HCT116 (cell line): ENCODE results near the gene CCM2. TPM values are rescaled to one million over a fixed set of nuclear protein-coding genes. Genes with fewer than 3 reads are reported as not detected.

Experiments
- ATAC-seq: fragments of 200-7000 bp; cut with Tn5 transposase; 2 replicates; pipeline ENCODE4 v1.9.1; 2020; ENCODE audit warnings: mild to moderate bottlenecking, moderate library complexity
- BruUV-seq: library from RNA; stranded (reverse); fragments of 400-500 nt; replicated peaks from 2 replicates; lab custom pipeline; 2021; lab: Mats Ljungman, UMichigan
- CTCF ChIA-PET: fragments of 300-600 bp; sonication (Branson Sonifier 250); formaldehyde crosslinking; loops from one replicate; lab custom pipeline; 2021; ENCODE audit warnings: antibody characterized with exemption; lab: Charles Lee
- POLR2A ChIA-PET: fragments of 300-600, 350-600 bp; sonication (Branson Sonifier 250); formaldehyde crosslinking; loops from one replicate; lab custom pipeline; 2021; ENCODE audit warnings: antibody characterized with exemption; lab: Charles Lee
- RAD21 ChIA-PET, 2 experiments: fragments of 300-600 bp; sonication (Branson Sonifier 250); formaldehyde crosslinking; loops; one replicate each; lab custom pipeline; 2023; ENCODE audit warnings: low total read pairs in 2 of 2; ENCODE audit not compliant: uncharacterized antibody in 2 of 2, unreplicated experiment in 2 of 2, low non-redundant PET in 1 of 2; lab: Charles Lee
- DNase-seq: peaks from one replicate; pipeline ENCODE4 v3.0.0-alpha.2; 2010; ENCODE audit warnings: low read depth, low spot score
- H2AFZ ChIP-seq: fragments of 200-600 bp; shearing (Covaris generic), sonication (generic); 2 replicates; pipeline ENCODE4 v1.6.1; 2017; ENCODE audit warnings: low read depth, mixed run types, mixed read lengths, antibody characterized with exemption, low read length; ENCODE audit not compliant: poor library complexity, severe bottlenecking
- H3K27ac ChIP-seq: 2 replicates; pipeline ENCODE4 v1.5.1; 2012; ENCODE audit warnings: low read depth, low read length
- H3K27me3 ChIP-seq: fragments of 200-600 bp; sonication (generic); 2 replicates; pipeline ENCODE4 v1.6.1; 2016; ENCODE audit warnings: mixed run types, low read length, mixed read lengths; ENCODE audit not compliant: insufficient read depth
- H3K36me3 ChIP-seq, 2 experiments: fragments of 200-500 bp in 1 of 2; fragments of 200-600 bp in 1 of 2; sonication (Bioruptor generic) in 1 of 2; sonication (generic) in 1 of 2; 2 replicates each; pipeline versions ENCODE4 v1.5.1 to v1.6.1; 2014 to 2016; ENCODE audit warnings: low read length in 2 of 2, inconsistent platforms in 1 of 2, mixed read lengths in 1 of 2, mixed run types in 1 of 2; ENCODE audit not compliant: insufficient read depth in 2 of 2, control insufficient read depth in 1 of 2
- H3K4me1 ChIP-seq, 2 experiments: fragments of 200-600 bp in 1 of 2; sonication (generic) in 1 of 2; 2 replicates each; pipeline versions ENCODE4 v1.5.1 to v1.6.1; 2012 to 2017; ENCODE audit warnings: low read length in 2 of 2, inconsistent platforms in 1 of 2, mild to moderate bottlenecking in 1 of 2, mixed read lengths in 1 of 2, mixed run types in 1 of 2, moderate library complexity in 1 of 2; ENCODE audit not compliant: insufficient read depth in 2 of 2, control insufficient read depth in 1 of 2
- H3K4me2 ChIP-seq: fragments of 200-600 bp; sonication (generic); 2 replicates; pipeline ENCODE4 v1.6.1; 2017; ENCODE audit warnings: mixed run types, low read length, mixed read lengths
- H3K4me3 ChIP-seq, 2 experiments: fragments of 200-600 bp in 1 of 2; sonication (generic) in 1 of 2; replicated peaks in 1 of 2; 2 replicates each; pipeline ENCODE4 v1.5.1; 2011 to 2016; ENCODE audit warnings: low read length in 2 of 2, control low read depth in 1 of 2, low read depth in 1 of 2, mild to moderate bottlenecking in 1 of 2, mixed read lengths in 1 of 2, mixed run types in 1 of 2
- H3K79me2 ChIP-seq: fragments of 200-600 bp; sonication (generic); 2 replicates; pipeline ENCODE4 v1.6.1; 2017; ENCODE audit warnings: mild to moderate bottlenecking, mixed run types, low read length, moderate library complexity, mixed read lengths; ENCODE audit not compliant: insufficient read depth
- H3K9ac ChIP-seq: fragments of 200-600 bp; sonication (generic); 2 replicates; pipeline ENCODE4 v1.6.1; 2016; ENCODE audit warnings: low read length, mixed read lengths
- H3K9me2 ChIP-seq: fragments of 200-600 bp; sonication (generic), shearing (Covaris generic); 2 replicates; pipeline ENCODE4 v1.6.1; 2017; ENCODE audit warnings: mixed run types, mild to moderate bottlenecking, moderate library complexity; ENCODE audit not compliant: insufficient read depth
- H3K9me3 ChIP-seq, 2 experiments: fragments of 200-500 bp in 1 of 2; fragments of 200-600 bp in 1 of 2; sonication (Bioruptor generic) in 1 of 2; sonication (generic) in 1 of 2; 2 replicates each; pipeline ENCODE4 v1.6.1; 2014 to 2017; ENCODE audit warnings: low read length in 2 of 2, mixed read lengths in 2 of 2, inconsistent platforms in 1 of 2, low read depth in 1 of 2, mild to moderate bottlenecking in 1 of 2, mixed run types in 1 of 2, moderate library complexity in 1 of 2; ENCODE audit not compliant: control insufficient read depth in 1 of 2, insufficient read depth in 1 of 2
- H4K20me1 ChIP-seq: fragments of 200-600 bp; sonication (generic), shearing (Covaris generic); 2 replicates; pipeline ENCODE4 v1.6.1; 2017; ENCODE audit warnings: mixed run types, mild to moderate bottlenecking, moderate library complexity; ENCODE audit not compliant: insufficient read depth
- CBX3 ChIP-seq: IDR thresholded peaks from 2 replicates; pipeline ENCODE4 v1.6.1; 2012; ENCODE audit warnings: low read depth
- CTCF ChIP-seq, 3 experiments: fragments of 200-600 bp in 1 of 3; sonication (generic) in 1 of 3; IDR thresholded peaks in 2 of 3; conservative IDR thresholded peaks in 1 of 3; 2 replicates each; pipeline ENCODE4 v1.5.1; 2012 to 2017; ENCODE audit warnings: low read depth in 2 of 3, low read length in 2 of 3, antibody characterized with exemption in 1 of 3, borderline replicate concordance in 1 of 3, control low read depth in 1 of 3, mild to moderate bottlenecking in 1 of 3, mixed read lengths in 1 of 3, mixed run types in 1 of 3, moderate library complexity in 1 of 3; ENCODE audit not compliant: insufficient read depth in 1 of 3
- EGR1 ChIP-seq: IDR thresholded peaks from 2 replicates; pipeline ENCODE4 v1.6.1; 2012; ENCODE audit warnings: low read depth
- ELF1 ChIP-seq: IDR thresholded peaks from 2 replicates; pipeline ENCODE4 v1.6.1; 2012; ENCODE audit warnings: low read depth, borderline replicate concordance
- EZH2 ChIP-seq: fragments of 200-600 bp; sonication (generic); IDR thresholded peaks from 2 replicates; pipeline ENCODE4 v1.6.1; 2017; ENCODE audit warnings: antibody characterized with exemption, mixed run types
- EZH2phosphoT487 ChIP-seq: fragments of 200-600 bp; IDR thresholded peaks from 2 replicates; pipeline ENCODE4 v1.6.1; 2018; ENCODE audit warnings: antibody characterized with exemption, borderline replicate concordance
- FOSL1 ChIP-seq: IDR thresholded peaks from 2 replicates; pipeline ENCODE4 v1.6.1; 2012; ENCODE audit warnings: low read depth
- MAX ChIP-seq: IDR thresholded peaks from 2 replicates; pipeline ENCODE4 v1.6.1; 2012
- POLR2AphosphoS5 ChIP-seq: IDR thresholded peaks from 2 replicates; pipeline ENCODE4 v1.6.1; 2011; ENCODE audit warnings: mild to moderate bottlenecking, low read depth, low read length, moderate library complexity
- REST ChIP-seq: IDR thresholded peaks from 2 replicates; pipeline ENCODE4 v1.6.1; 2012; ENCODE audit warnings: low read depth
- SIN3A ChIP-seq: IDR thresholded peaks from 2 replicates; pipeline ENCODE4 v1.6.1; 2012; ENCODE audit warnings: low read depth
- TCF7L2 ChIP-seq: IDR thresholded peaks from 2 replicates; pipeline ENCODE4 v1.7.0; 2011; ENCODE audit warnings: borderline replicate concordance, inconsistent platforms; ENCODE audit not compliant: insufficient read depth, insufficient read length; ENCODE audit errors: extremely low read depth
- YY1 ChIP-seq: IDR thresholded peaks from 2 replicates; pipeline ENCODE4 v1.6.1; 2011; ENCODE audit warnings: low read length, low read depth, moderate library complexity, mild to moderate bottlenecking; ENCODE audit not compliant: insufficient replicate concordance; ENCODE audit errors: extremely low read depth
- ZFX ChIP-seq: fragments of 450-650 bp; IDR thresholded peaks from 2 replicates; pipeline ENCODE4 v1.6.1; 2017
- ZNF274 ChIP-seq: fragments of 200-500 bp; sonication (Bioruptor generic); IDR thresholded peaks from 2 replicates; pipeline ENCODE4 v1.6.1; 2014; ENCODE audit warnings: mild to moderate bottlenecking, low read depth, low read length, inconsistent platforms
- intact Hi-C: fragments of 100-400 bp; cut with micrococcal nuclease; formaldehyde crosslinking; loops from 2 replicates; pipeline ENCODE4 v1.10.0; 2022
- total RNA-seq: library from RNA; stranded (reverse); gene quantifications from one replicate; pipeline ENCODE4 v1.2.1, GENCODE V29; 2021; ENCODE audit not compliant: unreplicated experiment

CCM2 gene
- total RNA-seq, 1 experiment from 2014 or later, result 34.4 TPM

GRCh38 chr7:45026984-45027773 is 27.2 kb downstream of the CCM2 start:
- no TSS peak for BruUV-seq
- no peaks in the 10 kb centered on the region for H3K9me2 ChIP-seq
- TF ChIP-seq EGR1 (no peak), FOSL1 (no peak), SIN3A (no peak), TCF7L2 (no peak), ZFX (no peak), ZNF274 (no peak), CTCF (IDR thresholded peaks at IDR 0.05 in 2 of 3, conservative IDR thresholded peaks at IDR 0.05 in 1 of 3; ENCODE audit: borderline replicate concordance in 1 of 3, insufficient read depth in 1 of 3, low read depth in 2 of 3, low read length in 2 of 3) (no peak), ELF1 (no peak), YY1 (no peak), POLR2AphosphoS5 (no peak), REST (no peak), EZH2phosphoT487 (no peak), MAX (no peak), CBX3 (no peak), EZH2 (no peak)
- ChIA-PET POLR2A (interaction anchor here (0.6 kb wide), 1 partner anchor 208 kb away, joined by 3 read pairs; no protein-coding TSS in a partner anchor), CTCF (no interaction called here), RAD21 (no interaction called here)
- ATAC-seq (no peak), DNase-seq (no peak)
- H3K4me1 ChIP-seq, result no peaks in the 10 kb centered on the region
- H3K27ac ChIP-seq, result no peak overlapping the region
- 0 out of 4 replicates have a peak, but pooled peaks cover 0 to 3% of the 10 kb centered on the region in 2 experiments for H3K9me3 ChIP-seq
- peaks cover 22% of the 10 kb centered on the region; the same call in 1 of the 2 replicates for H3K79me2 ChIP-seq
- H2AFZ ChIP-seq, result no peak overlapping the region
- H3K4me2 ChIP-seq, result no peak overlapping the region
- H3K27me3 ChIP-seq, result no peaks in the 10 kb centered on the region
- intact Hi-C loops, result no loop called here
- no peak overlapping the region for H3K4me3 ChIP-seq
- H4K20me1 ChIP-seq, result no peaks in the 10 kb centered on the region
- H3K9ac ChIP-seq, result no peak overlapping the region
- no peaks in the 10 kb centered on the region for H3K36me3 ChIP-seq
